Measurements from ENCODE around the gene AP4S1.

Gene AP4S1

DNA sequence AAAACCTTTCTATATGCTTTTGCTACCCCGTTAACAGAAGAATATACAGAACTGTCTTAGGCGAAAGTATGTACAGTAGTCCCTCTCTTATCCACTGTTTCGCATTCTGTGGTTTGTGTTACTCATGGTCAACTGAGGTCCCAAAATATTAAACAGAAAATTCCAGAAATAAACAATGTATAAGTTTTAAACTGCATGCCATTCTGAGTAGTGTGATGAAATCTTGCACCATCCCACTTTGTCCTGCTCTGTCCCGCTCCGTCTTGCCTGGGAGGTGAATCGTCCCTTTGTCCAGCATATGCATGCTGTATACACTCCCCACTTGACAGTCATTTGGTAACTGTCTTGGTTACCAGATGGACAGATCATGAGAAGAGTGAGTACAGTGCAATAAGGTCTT is 70.8 kb downstream of the AP4S1 start:
- in situ Hi-C loops (cut with HindIII; ENCODE audit: low sequenced_read_pairs), result no loop called here
- TF ChIP-seq, protein P1, sequence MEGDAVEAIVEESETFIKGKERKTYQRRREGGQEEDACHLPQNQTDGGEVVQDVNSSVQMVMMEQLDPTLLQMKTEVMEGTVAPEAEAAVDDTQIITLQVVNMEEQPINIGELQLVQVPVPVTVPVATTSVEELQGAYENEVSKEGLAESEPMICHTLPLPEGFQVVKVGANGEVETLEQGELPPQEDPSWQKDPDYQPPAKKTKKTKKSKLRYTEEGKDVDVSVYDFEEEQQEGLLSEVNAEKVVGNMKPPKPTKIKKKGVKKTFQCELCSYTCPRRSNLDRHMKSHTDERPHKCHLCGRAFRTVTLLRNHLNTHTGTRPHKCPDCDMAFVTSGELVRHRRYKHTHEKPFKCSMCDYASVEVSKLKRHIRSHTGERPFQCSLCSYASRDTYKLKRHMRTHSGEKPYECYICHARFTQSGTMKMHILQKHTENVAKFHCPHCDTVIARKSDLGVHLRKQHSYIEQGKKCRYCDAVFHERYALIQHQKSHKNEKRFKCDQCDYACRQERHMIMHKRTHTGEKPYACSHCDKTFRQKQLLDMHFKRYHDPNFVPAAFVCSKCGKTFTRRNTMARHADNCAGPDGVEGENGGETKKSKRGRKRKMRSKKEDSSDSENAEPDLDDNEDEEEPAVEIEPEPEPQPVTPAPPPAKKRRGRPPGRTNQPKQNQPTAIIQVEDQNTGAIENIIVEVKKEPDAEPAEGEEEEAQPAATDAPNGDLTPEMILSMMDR (IDR thresholded peaks at IDR 0.05; ENCODE audit: low read depth, low read length, missing control alignments), result no peak
- no peak overlapping the region for H3K4me3 ChIP-seq (ENCODE audit: low read depth, low read length)
- no peak for DNase-seq (ENCODE audit: low read depth)

DNA sequence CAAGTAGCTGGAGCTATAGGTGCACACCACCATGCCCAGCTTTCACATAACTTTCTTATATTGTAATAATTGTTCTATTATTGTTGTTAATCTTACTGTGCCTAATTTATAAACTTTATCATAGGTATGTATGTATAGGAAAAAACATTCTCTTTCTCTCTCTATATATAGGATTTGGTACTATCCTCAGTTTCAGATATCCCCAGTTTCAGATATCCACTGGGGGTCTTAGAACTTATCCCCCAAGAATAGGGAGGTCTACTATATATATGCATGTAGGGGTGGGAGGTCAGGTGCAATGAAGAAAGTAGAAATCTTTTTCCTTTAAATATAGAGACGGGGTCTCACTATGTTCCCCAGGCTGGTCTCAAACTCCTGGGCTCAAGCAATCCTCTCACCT is 71.6 kb downstream of the AP4S1 start:
- no peak for DNase-seq (ENCODE audit: low read depth)
- TF ChIP-seq, protein P1 (IDR thresholded peaks at IDR 0.05; ENCODE audit: low read depth, low read length, missing control alignments), result no peak
- in situ Hi-C loops (cut with HindIII; ENCODE audit: low sequenced_read_pairs), result no loop called here
- no peak overlapping the region for H3K4me3 ChIP-seq (ENCODE audit: low read depth, low read length)

DNA sequence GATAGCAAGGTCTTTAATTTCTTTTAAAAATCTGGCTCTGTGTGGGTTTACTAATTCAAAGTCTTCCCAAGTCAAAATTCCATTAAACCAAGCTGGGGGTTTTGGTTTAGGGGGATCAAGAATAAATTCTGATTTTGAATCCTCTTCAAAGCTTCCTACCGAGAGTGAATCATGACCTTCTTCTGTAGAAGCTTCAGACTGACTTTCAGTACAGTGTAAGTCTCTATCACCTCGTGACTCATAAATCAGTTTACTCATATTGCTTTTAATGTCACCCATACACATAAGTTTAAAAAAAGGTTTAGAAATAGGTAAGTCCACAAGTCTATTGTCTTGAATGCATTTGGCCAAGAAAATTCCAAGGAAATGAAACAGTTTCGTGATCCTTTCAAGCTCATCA is 81.3 kb downstream of the AP4S1 start:
- DNase-seq (ENCODE audit: low read depth), result no peak
- in situ Hi-C loops (cut with HindIII; ENCODE audit: low sequenced_read_pairs), result no loop called here
- TF ChIP-seq, protein P1 (IDR thresholded peaks at IDR 0.05; ENCODE audit: low read depth, low read length, missing control alignments), result no peak
- H3K4me3 ChIP-seq (ENCODE audit: low read depth, low read length), result no peak overlapping the region

DNA sequence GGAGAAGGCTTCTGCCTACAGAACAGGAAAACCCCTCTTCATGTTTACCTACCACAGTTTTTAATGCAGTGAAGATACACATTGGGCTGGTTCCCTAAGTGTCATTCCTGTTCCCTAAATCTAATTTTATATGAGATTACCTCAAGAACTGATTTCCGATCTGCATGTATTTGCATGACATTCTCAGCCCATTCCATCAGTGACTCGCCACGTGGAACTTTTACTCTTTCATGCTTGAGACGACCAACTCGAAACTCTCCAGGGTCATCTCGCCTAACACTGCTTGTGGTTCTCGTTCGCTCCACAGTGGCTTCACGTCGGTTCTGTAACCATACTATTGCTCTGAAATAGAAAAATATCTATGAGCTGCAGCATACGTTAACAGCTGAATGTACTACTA is 83.8 kb downstream of the AP4S1 start:
- TF ChIP-seq, protein P1 (IDR thresholded peaks at IDR 0.05; ENCODE audit: low read depth, low read length, missing control alignments), result no peak
- DNase-seq (ENCODE audit: low read depth), result no peak
- in situ Hi-C loops (cut with HindIII; ENCODE audit: low sequenced_read_pairs), result no loop called here
- no peak overlapping the region for H3K4me3 ChIP-seq (ENCODE audit: low read depth, low read length)

DNA sequence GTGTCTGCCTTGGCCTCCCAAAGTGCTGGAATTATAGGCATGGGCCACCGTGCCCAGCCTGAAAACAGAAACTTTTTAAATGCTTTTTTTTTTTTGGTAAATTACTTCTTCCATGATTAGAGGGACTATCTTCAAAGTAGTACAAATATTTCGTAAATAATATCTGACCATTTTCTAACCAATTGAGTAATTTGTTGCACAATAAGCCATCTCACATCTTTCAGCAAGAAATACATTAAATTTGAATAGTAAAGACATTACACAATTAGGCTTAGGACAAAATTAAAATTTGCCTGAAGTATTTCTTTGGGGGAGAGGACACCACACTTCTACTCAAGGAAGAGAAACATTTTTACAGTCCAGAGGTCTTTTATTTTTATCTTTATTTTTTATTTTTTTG is 85.4 kb downstream of the AP4S1 start:
- in situ Hi-C loops (cut with HindIII; ENCODE audit: low sequenced_read_pairs), result no loop called here
- no peak overlapping the region for H3K4me3 ChIP-seq (ENCODE audit: low read depth, low read length)
- no peak for DNase-seq (ENCODE audit: low read depth)
- TF ChIP-seq, protein P1 (IDR thresholded peaks at IDR 0.05; ENCODE audit: low read depth, low read length, missing control alignments), result no peak

DNA sequence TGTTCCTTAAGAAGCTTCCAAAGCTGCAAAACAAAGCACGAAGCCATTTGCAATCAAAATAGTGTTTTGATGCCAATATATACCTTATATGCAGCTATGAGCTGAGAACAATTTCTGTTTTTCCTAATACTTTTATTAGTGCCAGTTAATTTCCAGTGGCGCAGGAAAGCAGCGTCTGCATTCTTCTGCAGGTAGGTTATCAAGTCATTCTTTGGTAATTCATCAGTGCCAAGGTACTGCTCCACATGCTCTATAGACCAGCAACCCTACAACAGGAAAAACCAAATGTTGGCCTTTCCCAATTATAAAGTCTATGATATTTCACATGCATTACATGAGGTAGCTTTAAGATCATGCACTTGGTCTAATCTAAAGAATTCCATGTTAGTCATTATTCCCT is 88.3 kb downstream of the AP4S1 start:
- in situ Hi-C loops (cut with HindIII; ENCODE audit: low sequenced_read_pairs), result no loop called here
- DNase-seq (ENCODE audit: low read depth), result no peak
- TF ChIP-seq, protein P1 (IDR thresholded peaks at IDR 0.05; ENCODE audit: low read depth, low read length, missing control alignments), result no peak
- H3K4me3 ChIP-seq (ENCODE audit: low read depth, low read length), result no peak overlapping the region

DNA sequence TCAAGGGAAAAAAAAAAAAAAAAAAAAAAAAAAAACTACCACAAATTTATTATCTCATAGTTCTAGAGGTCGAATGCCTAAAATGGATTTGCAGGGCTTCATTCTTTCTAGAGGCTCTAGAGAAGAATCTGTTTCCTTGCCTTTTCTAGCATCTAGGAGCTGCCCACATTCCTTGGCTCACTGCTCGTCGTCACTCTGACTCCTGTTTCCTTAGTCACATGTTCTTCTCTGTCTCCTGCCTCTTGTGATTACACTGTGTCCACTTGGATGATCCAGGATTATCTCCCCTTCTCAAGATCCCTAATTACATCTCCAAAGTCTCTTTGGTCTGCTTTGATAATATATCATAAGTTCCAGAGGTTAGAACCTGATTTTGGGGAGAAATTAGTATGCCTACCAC is 93.4 kb downstream of the AP4S1 start:
- DNase-seq (ENCODE audit: low read depth), result no peak
- TF ChIP-seq, protein P1 (IDR thresholded peaks at IDR 0.05; ENCODE audit: low read depth, low read length, missing control alignments), result no peak
- no peak overlapping the region for H3K4me3 ChIP-seq (ENCODE audit: low read depth, low read length)
- in situ Hi-C loops (cut with HindIII; ENCODE audit: low sequenced_read_pairs), result no loop called here

All from astrocyte of the cerebellum (primary cell).